Measurements from ENCODE around the gene CDS2. TPM values are rescaled to one million over a fixed set of nuclear protein-coding genes. Genes with fewer than 3 reads are reported as not detected.

CDS2 gene
- polyA plus RNA-seq, 4 donors = 2.9 to 17.3 (median 9.1) TPM

DNA sequence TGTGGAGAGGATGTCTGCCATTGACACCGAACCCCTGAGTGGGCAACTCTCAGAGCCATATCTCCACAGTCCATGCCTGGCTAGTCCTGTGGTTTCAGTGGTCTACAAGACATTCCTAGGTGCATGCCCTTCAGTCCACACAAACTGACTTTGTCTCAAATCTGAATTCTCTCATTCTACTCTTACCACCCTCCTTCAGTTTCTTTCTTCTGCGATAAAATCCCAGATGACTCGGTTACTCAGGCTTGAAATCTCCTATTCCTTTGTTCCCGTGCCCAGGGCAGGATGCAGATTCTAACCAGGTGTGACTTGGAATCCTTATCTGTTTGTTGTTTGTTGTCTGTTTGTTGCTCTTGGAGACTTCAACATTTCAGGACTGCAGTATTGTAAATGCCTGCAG, 9.3 kb downstream of the CDS2 start:
- 53 to 70% (median 67%) methylated on average over 4 of the region's 4 CpGs for WGBS, 3 donors
- Histone ChIP-seq H3K4me1 (ENCODE audit: control insufficient read depth in 3 of 3, insufficient read depth in 2 of 3, low read depth in 1 of 3, low read length in 2 of 3) (peaks cover 0 to 5% (median 0%) of the 10 kb centered on the region in 3 donors), H3K4me3 (ENCODE audit: low read depth in 1 of 3, low read length in 3 of 3) (no peak overlapping the region)

DNA sequence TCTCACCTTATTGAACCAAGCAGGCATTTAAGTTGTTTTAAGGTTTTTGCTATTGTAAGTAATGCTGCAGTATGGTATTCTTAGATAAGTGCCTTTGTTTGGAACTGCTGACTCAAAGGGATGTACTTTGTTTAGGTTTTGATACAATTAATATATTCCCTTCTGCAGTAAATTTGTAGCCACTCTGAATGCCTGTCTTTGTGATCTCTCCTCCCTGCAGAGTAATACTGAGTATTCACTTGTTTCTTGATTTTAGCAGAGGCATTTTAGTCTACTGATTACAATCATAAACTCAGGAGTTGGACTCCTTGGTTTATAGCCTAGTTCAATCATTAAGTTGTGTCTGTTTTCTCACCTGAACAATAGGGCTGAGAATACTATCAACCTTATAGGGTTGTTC, 13.4 kb downstream of the CDS2 start:
- Histone ChIP-seq H3K36me3 (ENCODE audit: control insufficient read depth in 3 of 3, insufficient read depth in 2 of 3, low read depth in 1 of 3, low read length in 3 of 3) (peaks cover 0 to 7% (median 0%) of the 10 kb centered on the region in 3 donors), H3K4me3 (ENCODE audit: low read depth in 1 of 3, low read length in 3 of 3) (no peak overlapping the region), H3K27me3 (ENCODE audit: control insufficient read depth in 3 of 3, insufficient read depth in 3 of 3, low read length in 3 of 3) (no peaks in the 10 kb centered on the region), H3K27ac (ENCODE audit: low read depth in 1 of 3, low read length in 2 of 3) (no peak overlapping the region), H3K9me3 (ENCODE audit: control insufficient read depth in 2 of 2, insufficient read depth in 1 of 2, low read depth in 1 of 2, low read length in 1 of 2) (no peaks in the 10 kb centered on the region), H3K4me1 (ENCODE audit: control insufficient read depth in 3 of 3, insufficient read depth in 2 of 3, low read depth in 1 of 3, low read length in 2 of 3) (peaks cover 0 to 5% (median 0%) of the 10 kb centered on the region in 3 donors)
- no peak for FAIRE-seq
- DNase-seq = no peak

More for the DNA sequence above, 9.3 kb downstream of the CDS2 start:
- no peaks in the 10 kb centered on the region for H3K9me3 ChIP-seq (ENCODE audit: control insufficient read depth in 2 of 2, insufficient read depth in 1 of 2, low read depth in 1 of 2, low read length in 1 of 2)
- peaks cover 0 to 17% (median 0%) of the 10 kb centered on the region in 3 donors for H3K36me3 ChIP-seq (ENCODE audit: control insufficient read depth in 3 of 3, insufficient read depth in 2 of 3, low read depth in 1 of 3, low read length in 3 of 3)
- no peak for FAIRE-seq
- no peak overlapping the region for H3K27ac ChIP-seq (ENCODE audit: low read depth in 1 of 3, low read length in 2 of 3)
- no peaks in the 10 kb centered on the region for H3K27me3 ChIP-seq (ENCODE audit: control insufficient read depth in 3 of 3, insufficient read depth in 3 of 3, low read length in 3 of 3)
- DNase-seq = no peak

DNA sequence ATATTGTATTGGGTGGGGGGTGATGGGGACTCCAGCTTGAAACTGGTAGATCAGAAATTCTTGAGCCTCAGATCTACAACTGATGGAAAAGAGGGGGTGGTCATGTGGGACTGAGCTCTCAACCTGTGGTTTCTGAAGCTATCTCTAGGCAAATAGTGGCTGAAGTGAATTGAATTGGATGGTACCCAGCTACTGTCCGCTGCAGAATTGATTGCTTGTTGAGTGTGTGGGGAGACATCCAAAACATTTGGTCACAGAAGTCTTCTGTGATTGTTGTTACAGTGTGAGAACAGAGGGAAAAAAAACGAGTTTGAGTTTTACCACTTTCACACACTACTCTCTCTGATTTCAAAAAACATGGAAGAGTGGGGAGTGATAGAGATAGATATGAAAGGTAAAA, 14.8 kb downstream of the CDS2 start:
- Histone ChIP-seq H3K36me3 (ENCODE audit: control insufficient read depth in 3 of 3, insufficient read depth in 2 of 3, low read depth in 1 of 3, low read length in 3 of 3) (peaks cover 0 to 6% (median 0%) of the 10 kb centered on the region in 3 donors), H3K4me1 (ENCODE audit: control insufficient read depth in 3 of 3, insufficient read depth in 2 of 3, low read depth in 1 of 3, low read length in 2 of 3) (peaks cover 0 to 7% (median 0%) of the 10 kb centered on the region in 3 donors), H3K27ac (ENCODE audit: low read depth in 1 of 3, low read length in 2 of 3) (no peak overlapping the region), H3K9me3 (ENCODE audit: control insufficient read depth in 2 of 2, insufficient read depth in 1 of 2, low read depth in 1 of 2, low read length in 1 of 2) (no peaks in the 10 kb centered on the region), H3K27me3 (ENCODE audit: control insufficient read depth in 3 of 3, insufficient read depth in 3 of 3, low read length in 3 of 3) (no peaks in the 10 kb centered on the region), H3K4me3 (ENCODE audit: low read depth in 1 of 3, low read length in 3 of 3) (no peak overlapping the region)
- 59 to 88% (median 82%) methylated on average over 2 of the region's 2 CpGs for WGBS, 3 donors
- FAIRE-seq (no peak), DNase-seq (no peak)

DNA sequence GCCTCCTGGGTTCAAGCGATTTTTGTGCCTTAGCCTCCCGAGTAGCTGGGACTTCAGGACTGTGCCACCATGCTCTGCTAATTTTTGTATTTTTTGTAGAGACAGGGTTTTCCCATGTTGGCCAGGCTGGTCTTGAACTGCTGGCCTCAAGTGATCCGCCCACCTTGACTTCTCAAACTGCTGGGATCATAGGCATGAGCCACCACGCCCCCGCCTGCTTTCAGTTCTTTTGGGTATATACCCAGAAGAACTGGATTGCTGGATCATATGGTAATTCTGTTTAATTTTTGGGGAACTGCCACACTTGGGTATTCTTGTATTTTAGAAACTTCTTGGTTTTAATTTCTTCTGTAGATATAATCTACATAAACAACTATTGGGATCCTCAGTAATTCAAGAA, 17.0 kb downstream of the CDS2 start:
- no peaks in the 10 kb centered on the region for H3K27me3 ChIP-seq (ENCODE audit: control insufficient read depth in 3 of 3, insufficient read depth in 3 of 3, low read length in 3 of 3)
- H3K9me3 ChIP-seq (ENCODE audit: control insufficient read depth in 2 of 2, insufficient read depth in 1 of 2, low read depth in 1 of 2, low read length in 1 of 2) = no peaks in the 10 kb centered on the region
- no peaks in the 10 kb centered on the region for H3K36me3 ChIP-seq (ENCODE audit: control insufficient read depth in 3 of 3, insufficient read depth in 2 of 3, low read depth in 1 of 3, low read length in 3 of 3)
- H3K4me3 ChIP-seq (ENCODE audit: low read depth in 1 of 3, low read length in 3 of 3) = no peak overlapping the region
- FAIRE-seq (no peak), DNase-seq (no peak)
- peaks cover 0 to 11% (median 3%) of the 10 kb centered on the region in 3 donors for H3K4me1 ChIP-seq (ENCODE audit: control insufficient read depth in 3 of 3, insufficient read depth in 2 of 3, low read depth in 1 of 3, low read length in 2 of 3)
- no peak overlapping the region for H3K27ac ChIP-seq (ENCODE audit: low read depth in 1 of 3, low read length in 2 of 3)
- 89 to 98% (median 93%) methylated on average over 5 of the region's 5 CpGs for WGBS, 3 donors

DNA sequence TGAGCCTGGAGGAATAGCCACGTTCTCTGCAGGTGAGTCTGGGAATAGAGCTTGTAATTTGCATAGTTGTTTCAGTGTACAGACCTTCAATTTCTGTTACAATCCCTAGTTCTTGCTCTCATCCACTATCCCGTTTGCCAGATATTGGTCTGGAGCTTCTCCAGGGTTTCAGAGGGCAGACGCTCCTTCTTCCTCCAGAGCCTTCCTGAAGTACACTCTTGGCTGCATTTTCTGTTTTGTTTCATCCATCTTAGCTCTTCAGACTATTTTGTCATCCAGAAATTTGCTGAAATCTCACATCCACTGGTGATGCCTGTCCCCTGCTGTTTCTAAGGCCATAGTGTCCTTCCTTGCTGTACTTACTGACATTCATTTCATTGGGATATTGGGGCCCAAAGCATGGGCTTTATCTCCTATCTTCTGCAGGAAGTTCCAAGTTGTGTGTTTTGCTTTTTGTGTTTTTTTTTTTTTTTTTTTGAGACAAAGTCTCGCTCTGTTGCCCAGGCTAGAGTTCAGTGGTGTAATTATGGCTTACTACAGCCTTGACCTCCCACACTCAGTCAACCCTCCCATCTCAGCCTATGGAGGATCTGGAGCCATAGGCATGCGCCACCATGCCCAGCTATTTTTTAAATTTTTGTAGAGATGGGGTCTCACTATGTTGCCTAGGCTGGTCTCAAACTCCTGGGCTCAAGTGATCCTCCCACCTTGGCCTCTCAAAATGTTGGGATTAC, 18.7 kb downstream of the CDS2 start:
- WGBS, 3 donors = 66 to 87% (median 85%) methylated on average over 5 of the region's 5 CpGs
- H3K36me3 ChIP-seq (ENCODE audit: control insufficient read depth in 3 of 3, insufficient read depth in 2 of 3, low read depth in 1 of 3, low read length in 3 of 3) = no peaks in the 10 kb centered on the region
- no peak overlapping the region for H3K4me3 ChIP-seq (ENCODE audit: low read depth in 1 of 3, low read length in 3 of 3)
- DNase-seq = no peak
- H3K27me3 ChIP-seq (ENCODE audit: control insufficient read depth in 3 of 3, insufficient read depth in 3 of 3, low read length in 3 of 3) = no peaks in the 10 kb centered on the region
- H3K27ac ChIP-seq (ENCODE audit: low read depth in 1 of 3, low read length in 2 of 3) = no peak overlapping the region
- H3K9me3 ChIP-seq (ENCODE audit: control insufficient read depth in 2 of 2, insufficient read depth in 1 of 2, low read depth in 1 of 2, low read length in 1 of 2) = no peaks in the 10 kb centered on the region
- H3K4me1 ChIP-seq (ENCODE audit: control insufficient read depth in 3 of 3, insufficient read depth in 2 of 3, low read depth in 1 of 3, low read length in 2 of 3) = peaks cover 0 to 16% (median 15%) of the 10 kb centered on the region in 3 donors
- FAIRE-seq = no peak

DNA sequence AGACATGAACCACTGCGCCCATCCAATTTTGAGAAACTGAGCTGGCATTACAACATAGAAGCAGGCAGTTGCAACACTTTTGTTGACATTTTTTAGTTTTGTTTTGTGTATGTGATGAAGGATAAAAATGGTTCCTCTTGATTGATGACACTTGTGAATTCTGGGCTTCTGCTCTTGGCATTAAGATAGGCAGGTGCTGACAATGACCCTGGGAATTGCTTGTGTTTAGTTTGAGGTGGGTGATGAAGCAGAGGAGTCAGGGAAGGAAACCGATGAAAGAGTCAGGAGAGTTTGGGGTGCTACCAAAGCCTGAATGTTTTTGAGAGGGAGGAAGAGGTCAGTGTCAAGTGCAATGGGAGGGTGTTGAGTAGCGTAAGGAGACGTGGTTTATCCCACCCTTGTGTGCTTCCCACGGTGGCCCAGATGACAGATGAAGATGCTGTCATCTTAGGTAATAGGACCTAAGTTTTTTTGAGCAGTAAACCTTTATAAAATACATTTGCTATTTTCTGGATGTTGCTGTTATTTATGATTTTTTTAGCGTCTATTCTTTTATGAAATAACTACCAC, 19.4 kb downstream of the CDS2 start:
- Histone ChIP-seq H3K4me1 (ENCODE audit: control insufficient read depth in 3 of 3, insufficient read depth in 2 of 3, low read depth in 1 of 3, low read length in 2 of 3) (peaks cover 0 to 19% (median 18%) of the 10 kb centered on the region in 3 donors), H3K9me3 (ENCODE audit: control insufficient read depth in 2 of 2, insufficient read depth in 1 of 2, low read depth in 1 of 2, low read length in 1 of 2) (no peaks in the 10 kb centered on the region), H3K36me3 (ENCODE audit: control insufficient read depth in 3 of 3, insufficient read depth in 2 of 3, low read depth in 1 of 3, low read length in 3 of 3) (no peaks in the 10 kb centered on the region), H3K27me3 (ENCODE audit: control insufficient read depth in 3 of 3, insufficient read depth in 3 of 3, low read length in 3 of 3) (no peaks in the 10 kb centered on the region), H3K4me3 (ENCODE audit: low read depth in 1 of 3, low read length in 3 of 3) (no peak overlapping the region), H3K27ac (ENCODE audit: low read depth in 1 of 3, low read length in 2 of 3) (no peak overlapping the region)
- FAIRE-seq (no peak), DNase-seq (no peak)
- 89 to 95% (median 89%) methylated on average over 6 of the region's 6 CpGs for WGBS, 3 donors

DNA sequence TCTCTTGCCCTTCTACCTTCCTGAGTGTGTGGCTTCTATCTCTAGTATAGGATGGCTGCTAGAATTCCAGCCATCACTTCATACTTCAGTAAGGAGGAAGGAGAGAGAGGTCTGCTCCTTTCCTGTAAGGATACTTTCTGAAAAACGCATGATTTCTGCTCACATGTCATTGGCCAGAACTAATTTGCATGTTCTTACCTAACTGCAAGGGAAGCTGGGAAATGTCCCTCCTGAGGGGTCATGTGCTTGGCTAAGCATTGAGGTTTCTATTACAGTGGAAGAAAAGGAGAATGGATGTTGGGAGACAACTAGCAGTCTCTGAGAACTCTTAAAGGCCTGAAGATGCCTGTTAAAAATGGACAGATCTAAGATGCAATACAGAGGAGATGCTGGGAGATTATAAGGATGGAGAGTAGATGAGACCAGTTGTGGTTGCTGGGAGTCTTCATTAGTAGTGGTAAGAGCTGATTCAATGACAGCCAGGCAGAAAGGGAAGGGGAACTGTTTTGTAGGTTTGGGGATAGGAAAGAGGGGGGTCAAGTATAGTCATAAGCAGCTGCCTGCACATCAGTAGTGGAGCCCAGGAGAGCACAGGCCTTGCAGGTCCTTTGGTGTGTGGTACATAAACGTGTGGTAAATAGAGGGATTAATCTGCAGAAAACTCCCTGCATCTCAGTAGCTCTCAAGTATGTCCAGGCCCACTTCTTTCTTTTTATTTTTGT, 20.2 kb downstream of the CDS2 start:
- no peak overlapping the region for H3K27ac ChIP-seq (ENCODE audit: low read depth in 1 of 3, low read length in 2 of 3)
- no peak for DNase-seq
- H3K36me3 ChIP-seq (ENCODE audit: control insufficient read depth in 3 of 3, insufficient read depth in 2 of 3, low read depth in 1 of 3, low read length in 3 of 3) = no peaks in the 10 kb centered on the region
- peaks cover 0 to 22% (median 18%) of the 10 kb centered on the region in 3 donors for H3K4me1 ChIP-seq (ENCODE audit: control insufficient read depth in 3 of 3, insufficient read depth in 2 of 3, low read depth in 1 of 3, low read length in 2 of 3)
- H3K4me3 ChIP-seq (ENCODE audit: low read depth in 1 of 3, low read length in 3 of 3) = no peak overlapping the region
- H3K27me3 ChIP-seq (ENCODE audit: control insufficient read depth in 3 of 3, insufficient read depth in 3 of 3, low read length in 3 of 3) = no peaks in the 10 kb centered on the region
- FAIRE-seq = no peak
- H3K9me3 ChIP-seq (ENCODE audit: control insufficient read depth in 2 of 2, insufficient read depth in 1 of 2, low read depth in 1 of 2, low read length in 1 of 2) = no peaks in the 10 kb centered on the region
- WGBS, 3 donors = 73 to 84% (median 73%) methylated on average over 2 of the region's 2 CpGs

DNA sequence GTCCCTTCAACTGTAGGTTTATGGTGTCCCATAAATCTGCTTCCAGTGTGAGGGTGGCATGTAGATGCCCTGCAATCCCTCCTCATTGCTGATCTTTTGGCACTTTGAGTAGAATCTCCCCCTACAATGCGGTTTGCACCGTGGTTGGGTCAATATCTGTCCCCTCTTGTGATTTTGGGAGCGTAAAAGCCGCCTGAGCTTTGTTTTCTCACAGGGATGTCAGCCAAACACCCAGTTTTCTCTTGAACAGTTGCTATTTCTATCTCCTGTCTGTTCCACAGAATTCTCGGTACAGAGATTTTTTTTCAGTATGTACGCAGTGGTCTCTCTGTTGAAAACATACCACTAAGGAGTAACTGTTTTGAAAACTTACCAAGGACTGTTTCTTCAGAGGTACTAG, 21.8 kb downstream of the CDS2 start:
- peaks cover 0 to 30% (median 18%) of the 10 kb centered on the region in 3 donors for H3K4me1 ChIP-seq (ENCODE audit: control insufficient read depth in 3 of 3, insufficient read depth in 2 of 3, low read depth in 1 of 3, low read length in 2 of 3)
- DNase-seq (no peak), FAIRE-seq (no peak)
- no peaks in the 10 kb centered on the region for H3K9me3 ChIP-seq (ENCODE audit: control insufficient read depth in 2 of 2, insufficient read depth in 1 of 2, low read depth in 1 of 2, low read length in 1 of 2)
- no peaks in the 10 kb centered on the region for H3K27me3 ChIP-seq (ENCODE audit: control insufficient read depth in 3 of 3, insufficient read depth in 3 of 3, low read length in 3 of 3)
- H3K36me3 ChIP-seq (ENCODE audit: control insufficient read depth in 3 of 3, insufficient read depth in 2 of 3, low read depth in 1 of 3, low read length in 3 of 3) = no peaks in the 10 kb centered on the region
- no peak overlapping the region for H3K4me3 ChIP-seq (ENCODE audit: low read depth in 1 of 3, low read length in 3 of 3)
- 75 to 86% (median 80%) methylated on average over 6 of the region's 6 CpGs for WGBS, 3 donors
- H3K27ac ChIP-seq (ENCODE audit: low read depth in 1 of 3, low read length in 2 of 3) = no peak overlapping the region
